IMR-90 (cell line): Measurements from ENCODE around the gene SH3BP2. TPM values are rescaled to one million over a fixed set of nuclear protein-coding genes. Genes with fewer than 3 reads are reported as not detected.

Experiments
- ATAC-seq: fragments of 200-7000 bp; cut with Tn5 transposase; 2 replicates; pipeline ENCODE4 v1.9.1; 2020; ENCODE audit warnings: low read depth, mild to moderate bottlenecking, moderate library complexity
- BruUV-seq: library from RNA; stranded (reverse); fragments of 400-500 nt; replicated peaks from 2 replicates; lab custom pipeline; 2021; lab: Mats Ljungman, UMichigan
- CTCF ChIA-PET: fragments of 300-600 bp; formaldehyde crosslinking; extraction: SDS; loops from one replicate; lab custom pipeline; 2021; ENCODE audit warnings: antibody characterized with exemption; lab: Yijun Ruan, JAX
- POLR2A ChIA-PET: fragments of 300-600 bp; sonication (Branson Sonifier 250); formaldehyde crosslinking; loops from one replicate; lab custom pipeline; 2022; ENCODE audit warnings: antibody characterized with exemption; ENCODE audit not compliant: unreplicated experiment; lab: Charles Lee
- DNase-seq: peaks from one replicate; pipeline ENCODE4 v3.0.0; 2013
- H2AFZ ChIP-seq: replicated peaks from 2 replicates; pipeline ENCODE3; 2013; ENCODE audit warnings: low read length, mild to moderate bottlenecking; ENCODE audit not compliant: poor library complexity
- H2AK5ac ChIP-seq: 2 replicates; pipeline ENCODE4 v1.6.1; 2013; ENCODE audit warnings: low read depth, low read length, inconsistent platforms
- H2AK9ac ChIP-seq: replicated peaks from 2 replicates; pipeline ENCODE3; 2013; ENCODE audit warnings: mild to moderate bottlenecking, low read depth, low read length, moderate library complexity; ENCODE audit not compliant: poor library complexity
- H2BK120ac ChIP-seq: 2 replicates; pipeline ENCODE4 v1.6.1; 2013; ENCODE audit warnings: low read depth, low read length, inconsistent platforms
- H2BK15ac ChIP-seq: 3 replicates; pipeline ENCODE4 v1.6.1; 2013; ENCODE audit warnings: low read depth, low read length, inconsistent platforms
- H2BK20ac ChIP-seq: 2 replicates; pipeline ENCODE4 v1.6.1; 2013; ENCODE audit warnings: low read depth, mild to moderate bottlenecking, inconsistent platforms, low read length, moderate library complexity
- H2BK5ac ChIP-seq: 2 replicates; pipeline ENCODE4 v1.6.1; 2013; ENCODE audit warnings: mild to moderate bottlenecking, low read depth, low read length, inconsistent platforms; ENCODE audit not compliant: poor library complexity, severe bottlenecking
- H3K14ac ChIP-seq: replicated peaks from 2 replicates; pipeline ENCODE4 v1.6.1; 2013; ENCODE audit warnings: low read depth, low read length, inconsistent platforms
- H3K18ac ChIP-seq: 2 replicates; pipeline ENCODE4 v1.6.1; 2013; ENCODE audit warnings: low read depth, low read length, control low read depth
- H3K23ac ChIP-seq: 2 replicates; pipeline ENCODE4 v1.6.1; 2013; ENCODE audit warnings: low read depth, low read length, inconsistent platforms
- H3K27ac ChIP-seq: 2 replicates; pipeline ENCODE4 v1.5.1; 2013; ENCODE audit warnings: mild to moderate bottlenecking, control low read depth, low read length; ENCODE audit not compliant: insufficient read depth
- H3K27me3 ChIP-seq: 2 replicates; pipeline ENCODE4 v1.6.1; 2013; ENCODE audit warnings: low read length; ENCODE audit not compliant: control insufficient read depth, insufficient read depth
- H3K36me3 ChIP-seq: 2 replicates; pipeline ENCODE4 v1.6.1; 2013; ENCODE audit warnings: low read length, mixed read lengths; ENCODE audit not compliant: control insufficient read depth, insufficient read depth
- H3K4ac ChIP-seq: 2 replicates; pipeline ENCODE4 v1.6.1; 2013; ENCODE audit warnings: low read depth, low read length, inconsistent platforms
- H3K4me1 ChIP-seq: 2 replicates; pipeline ENCODE4 v1.6.1; 2013; ENCODE audit warnings: low read length, mixed read lengths; ENCODE audit not compliant: control insufficient read depth, insufficient read depth
- H3K4me2 ChIP-seq: 2 replicates; pipeline ENCODE4 v1.6.1; 2013; ENCODE audit warnings: low read depth, mild to moderate bottlenecking, control low read depth, low read length, moderate library complexity
- H3K4me3 ChIP-seq: 2 replicates; pipeline ENCODE4 v1.5.1; 2013; ENCODE audit warnings: low read depth, mild to moderate bottlenecking, control low read depth, low read length, moderate library complexity; ENCODE audit not compliant: insufficient read depth
- H3K56ac ChIP-seq: 2 replicates; pipeline ENCODE4 v1.6.1; 2013; ENCODE audit warnings: low read length, inconsistent platforms; ENCODE audit not compliant: insufficient read depth; ENCODE audit errors: extremely low read depth
- H3K79me1 ChIP-seq, 2 experiments: 2 replicates each; pipeline ENCODE4 v1.6.1; 2013; ENCODE audit warnings: low read length in 2 of 2, inconsistent platforms in 1 of 2, low read depth in 1 of 2
- H3K9ac ChIP-seq: 2 replicates; pipeline ENCODE4 v1.6.1; 2013; ENCODE audit warnings: low read depth, low read length, control low read depth
- H3K9me1 ChIP-seq: 2 replicates; pipeline ENCODE4 v1.6.1; 2013; ENCODE audit warnings: low read length, inconsistent platforms; ENCODE audit not compliant: insufficient read depth
- H3K9me3 ChIP-seq: 2 replicates; pipeline ENCODE4 v1.6.1; 2013; ENCODE audit warnings: low read length; ENCODE audit not compliant: control insufficient read depth, insufficient read depth
- H4K20me1 ChIP-seq: 2 replicates; pipeline ENCODE4 v1.6.1; 2013; ENCODE audit warnings: low read length, inconsistent platforms; ENCODE audit not compliant: insufficient read depth
- H4K5ac ChIP-seq: 2 replicates; pipeline ENCODE4 v1.6.1; 2013; ENCODE audit warnings: mild to moderate bottlenecking, low read depth, low read length, control low read depth
- H4K8ac ChIP-seq, 2 experiments: 2 replicates each; pipeline ENCODE4 v1.6.1; 2013; ENCODE audit warnings: low read depth in 2 of 2, low read length in 2 of 2, control low read depth in 1 of 2, inconsistent platforms in 1 of 2
- H4K91ac ChIP-seq: 2 replicates; pipeline ENCODE4 v1.6.1; 2013; ENCODE audit warnings: low read depth, low read length, inconsistent platforms; ENCODE audit not compliant: insufficient read depth
- BHLHE40 ChIP-seq: fragments of 150-350 bp; IDR thresholded peaks from 2 replicates; pipeline ENCODE4 v1.6.1; 2016; ENCODE audit warnings: mild to moderate bottlenecking, low read depth, low read length
- CEBPB ChIP-seq: IDR thresholded peaks from 2 replicates; pipeline ENCODE4 v1.6.1; 2012; ENCODE audit warnings: low read depth, low read length, improper control_type of control experiment
- CHD1 ChIP-seq: IDR thresholded peaks from 2 replicates; pipeline ENCODE4 v1.6.1; 2012; ENCODE audit warnings: low read depth, low read length, improper control_type of control experiment
- MAFK ChIP-seq: IDR thresholded peaks from 2 replicates; pipeline ENCODE4 v1.6.1; 2012; ENCODE audit warnings: low read depth, low read length, improper control_type of control experiment
- MXI1 ChIP-seq: IDR thresholded peaks from 2 replicates; pipeline ENCODE4 v1.6.1; 2012; ENCODE audit warnings: low read depth, mild to moderate bottlenecking, low read length, moderate library complexity, borderline replicate concordance
- POLR2A ChIP-seq: IDR thresholded peaks from 2 replicates; pipeline ENCODE4 v1.6.1; 2012; ENCODE audit warnings: mild to moderate bottlenecking, low read depth, low read length
- RAD21 ChIP-seq: IDR thresholded peaks from 2 replicates; pipeline ENCODE4 v1.6.1; 2012; ENCODE audit warnings: low read length, improper control_type of control experiment
- RCOR1 ChIP-seq: IDR thresholded peaks from 2 replicates; pipeline ENCODE4 v1.6.1; 2012; ENCODE audit warnings: mild to moderate bottlenecking, low read length, improper control_type of control experiment; ENCODE audit not compliant: insufficient replicate concordance
- RFX5 ChIP-seq: IDR thresholded peaks from 2 replicates; pipeline ENCODE4 v1.8.0; 2012; ENCODE audit warnings: low read depth, mild to moderate bottlenecking, low read length, moderate library complexity
- SMC3 ChIP-seq: fragments of 150-350 bp; IDR thresholded peaks from 2 replicates; pipeline ENCODE4 v1.6.1; 2016; ENCODE audit warnings: low read depth, mild to moderate bottlenecking, antibody characterized with exemption, low read length, moderate library complexity
- USF2 ChIP-seq: fragments of 150-350 bp; IDR thresholded peaks from 2 replicates; pipeline ENCODE4 v1.6.1; 2017; ENCODE audit warnings: mild to moderate bottlenecking, antibody characterized with exemption, low read length, low read depth
- WGBS, 2 experiments: methylation state at CpG; one replicate each; pipeline versions ENCODE4 v1.1.5 to v1.1.7; 2013; ENCODE audit warnings: missing lambda C conversion rate in 2 of 2; ENCODE audit not compliant: insufficient read length in 1 of 2; ENCODE audit errors: extremely low coverage in 2 of 2; 5-methylcytosine and 5-hydroxymethylcytosine counted together
- dilution Hi-C: fragments of 300-500 bp; cut with HindIII; formaldehyde crosslinking; loops from one replicate; pipeline ENCODE4 v1.14.3; 2018; ENCODE audit warnings: low sequenced_read_pairs; ENCODE audit not compliant: unreplicated experiment
- in situ Hi-C: fragments of 300-500 bp; cut with MboI; formaldehyde crosslinking; loops from 3 replicates; pipeline ENCODE4 v1.14.3; 2019; ENCODE audit warnings: low sequenced_read_pairs, inconsistent platforms, mixed read lengths
- intact Hi-C: fragments of 100-400 bp; cut with micrococcal nuclease; formaldehyde crosslinking; loops from 2 replicates; pipeline ENCODE4 v1.10.0; 2022
- polyA plus RNA-seq, 3 experiments: library from polyadenylated mRNA; depleted of rRNA; stranded (reverse); fragments of >200 nt; gene quantifications; 2 replicates each; pipeline ENCODE4 v1.2.3, GENCODE V29; 2012; ENCODE audit warnings: low replicate concordance in 1 of 3
- total RNA-seq: library from RNA; depleted of rRNA; stranded (reverse); fragments of >200 nt; gene quantifications from 2 replicates; pipeline ENCODE4 v1.2.3, GENCODE V29; 2012
- TF ChIP-seq, protein P1 (sequence below): conservative IDR thresholded peaks from 2 replicates; pipeline ENCODE4 v1.5.1; 2012; ENCODE audit warnings: mild to moderate bottlenecking, low read depth, low read length, improper control_type of control experiment
- TF ChIP-seq, protein P2 (sequence below): fragments of 150-350 bp; IDR thresholded peaks from 2 replicates; pipeline ENCODE4 v1.6.1; 2016; ENCODE audit warnings: low read depth, mild to moderate bottlenecking, low read length, moderate library complexity, borderline replicate concordance

Gene SH3BP2
- total and polyA plus RNA-seq, 2 of the 4 experiments (the other 2 are of a cell fraction) = 9.0 to 37.2 TPM

DNA sequence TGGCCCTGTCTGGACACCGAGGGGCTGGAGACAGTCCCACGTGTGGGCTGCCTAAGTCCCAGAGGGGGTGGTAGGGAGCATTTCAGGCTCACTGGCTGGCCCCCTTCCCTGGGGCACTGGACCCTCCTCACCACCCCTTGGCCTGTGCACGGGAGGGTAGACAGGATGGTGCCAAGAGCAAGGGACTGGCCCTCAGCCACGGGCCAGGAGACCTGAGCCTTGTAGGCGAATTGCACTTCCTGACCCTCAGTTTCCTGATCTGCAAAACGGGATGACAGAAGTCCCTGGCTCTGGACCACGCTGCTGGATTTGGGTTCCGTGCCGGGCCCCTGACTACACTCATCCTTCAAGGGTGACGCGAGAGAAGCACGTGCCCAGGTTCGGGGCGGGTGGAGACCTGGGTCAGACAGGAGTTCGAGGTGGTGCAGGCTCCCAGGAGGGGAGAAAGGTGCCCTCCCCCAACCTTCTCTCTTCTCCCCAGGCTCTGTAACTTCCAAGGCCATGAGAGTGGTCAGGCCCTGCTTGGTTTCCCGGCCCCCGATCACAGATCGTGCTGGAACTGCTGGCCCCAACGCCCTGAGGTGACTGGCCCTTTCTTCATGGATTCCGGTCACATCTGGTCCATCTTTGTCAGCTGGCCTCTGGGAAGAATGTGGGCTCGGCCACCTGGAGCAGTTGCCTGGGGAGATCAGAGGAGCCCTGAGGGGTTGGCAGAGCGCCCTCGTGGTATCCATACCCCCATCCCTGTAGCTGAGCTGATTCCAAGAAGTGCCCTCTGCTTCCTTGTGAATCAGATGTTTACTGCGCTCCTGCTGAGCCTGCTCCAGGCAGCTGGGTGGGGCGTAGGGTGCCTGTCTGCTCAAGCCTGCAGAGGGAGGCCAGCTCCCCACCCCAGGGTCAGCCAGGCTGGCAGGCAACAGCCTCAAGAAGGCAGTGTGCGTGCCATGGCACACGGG lies 3.3 kb downstream of the SH3BP2 start:
- peak overlapping the region; percentile 52; the same call in 1 of the 2 replicates for H3K14ac ChIP-seq
- peak overlapping the region; percentile 19 to 75; a peak in 1 of 4 replicates for H4K8ac ChIP-seq
- no peak overlapping the region for H3K56ac ChIP-seq
- peak overlapping the region; percentile 100 for H2AK9ac ChIP-seq
- H3K9me3 ChIP-seq = no peaks in the 10 kb centered on the region
- H3K4me2 ChIP-seq = no peak overlapping the region; the same call in 1 of the 2 replicates
- peaks cover 12 to 73% of the 10 kb centered on the region in 2 experiments; a peak in 3 of 4 replicates for H3K79me1 ChIP-seq
- H2BK15ac ChIP-seq = no peak overlapping the region
- BruUV-seq = no TSS peak
- H3K18ac ChIP-seq = peak overlapping the region; percentile 39; the same call in 1 of the 2 replicates
- peak overlapping the region; percentile 71 for H4K91ac ChIP-seq
- peak overlapping the region; percentile 26 for H2BK120ac ChIP-seq
- ChIA-PET POLR2A (no interaction called here), CTCF (no interaction called here)
- peak overlapping the region; percentile 73 for H2AFZ ChIP-seq
- H4K20me1 ChIP-seq = no peaks in the 10 kb centered on the region; the same call in 1 of the 2 replicates
- H3K9ac ChIP-seq = no peak overlapping the region
- H3K23ac ChIP-seq = no peak overlapping the region
- H3K9me1 ChIP-seq = peaks cover 16% of the 10 kb centered on the region
- ATAC-seq = peak; percentile 15
- no peak overlapping the region; the same call in 1 of the 2 replicates for H2BK20ac ChIP-seq
- H3K4me3 ChIP-seq = no peak overlapping the region
- H3K4me1 ChIP-seq = peaks cover 54% of the 10 kb centered on the region
- H4K5ac ChIP-seq = peak overlapping the region; percentile 41; the same call in 1 of the 2 replicates
- WGBS, 2 experiments = 66% methylated on average over 8 of the region's 27 CpGs; no CpG with 5 or more reads in 1 of the 2 experiments
- H3K4ac ChIP-seq = peak overlapping the region; percentile 69
- dilution Hi-C loops = no loop called here
- intact Hi-C loops = no loop called here
- no peaks in the 10 kb centered on the region for H3K36me3 ChIP-seq
- H2AK5ac ChIP-seq = peak overlapping the region; percentile 99
- peak; percentile 52 for DNase-seq
- in situ Hi-C loops = no loop called here
- H2BK5ac ChIP-seq = peak overlapping the region; percentile 50
- no peaks in the 10 kb centered on the region for H3K27me3 ChIP-seq
- H3K27ac ChIP-seq = peak overlapping the region; percentile 32
- TF ChIP-seq SMC3 (no peak), BHLHE40 (no peak), POLR2A (no peak), RCOR1 (no peak), CEBPB (no peak), RAD21 (no peak), USF2 (no peak), MAFK (no peak), RFX5 (no peak), CHD1 (no peak), MXI1 (no peak)
- TF ChIP-seq, protein P1, sequence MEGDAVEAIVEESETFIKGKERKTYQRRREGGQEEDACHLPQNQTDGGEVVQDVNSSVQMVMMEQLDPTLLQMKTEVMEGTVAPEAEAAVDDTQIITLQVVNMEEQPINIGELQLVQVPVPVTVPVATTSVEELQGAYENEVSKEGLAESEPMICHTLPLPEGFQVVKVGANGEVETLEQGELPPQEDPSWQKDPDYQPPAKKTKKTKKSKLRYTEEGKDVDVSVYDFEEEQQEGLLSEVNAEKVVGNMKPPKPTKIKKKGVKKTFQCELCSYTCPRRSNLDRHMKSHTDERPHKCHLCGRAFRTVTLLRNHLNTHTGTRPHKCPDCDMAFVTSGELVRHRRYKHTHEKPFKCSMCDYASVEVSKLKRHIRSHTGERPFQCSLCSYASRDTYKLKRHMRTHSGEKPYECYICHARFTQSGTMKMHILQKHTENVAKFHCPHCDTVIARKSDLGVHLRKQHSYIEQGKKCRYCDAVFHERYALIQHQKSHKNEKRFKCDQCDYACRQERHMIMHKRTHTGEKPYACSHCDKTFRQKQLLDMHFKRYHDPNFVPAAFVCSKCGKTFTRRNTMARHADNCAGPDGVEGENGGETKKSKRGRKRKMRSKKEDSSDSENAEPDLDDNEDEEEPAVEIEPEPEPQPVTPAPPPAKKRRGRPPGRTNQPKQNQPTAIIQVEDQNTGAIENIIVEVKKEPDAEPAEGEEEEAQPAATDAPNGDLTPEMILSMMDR = no peak
- TF ChIP-seq, protein P2, sequence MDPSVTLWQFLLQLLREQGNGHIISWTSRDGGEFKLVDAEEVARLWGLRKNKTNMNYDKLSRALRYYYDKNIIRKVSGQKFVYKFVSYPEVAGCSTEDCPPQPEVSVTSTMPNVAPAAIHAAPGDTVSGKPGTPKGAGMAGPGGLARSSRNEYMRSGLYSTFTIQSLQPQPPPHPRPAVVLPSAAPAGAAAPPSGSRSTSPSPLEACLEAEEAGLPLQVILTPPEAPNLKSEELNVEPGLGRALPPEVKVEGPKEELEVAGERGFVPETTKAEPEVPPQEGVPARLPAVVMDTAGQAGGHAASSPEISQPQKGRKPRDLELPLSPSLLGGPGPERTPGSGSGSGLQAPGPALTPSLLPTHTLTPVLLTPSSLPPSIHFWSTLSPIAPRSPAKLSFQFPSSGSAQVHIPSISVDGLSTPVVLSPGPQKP = no peak
